Colonic mucosa (tissue), 4 donors: ENCODE data around the gene PRPF8. TPM values are rescaled to one million over a fixed set of nuclear protein-coding genes. Genes with fewer than 3 reads are reported as not detected.

ENCODE experiments used
- DNase-seq: peaks from one replicate; pipeline ENCODE4 v3.0.0-alpha.2; 2020
- H3K27ac ChIP-seq: fragments of 200-600 bp; one replicate; pipeline ENCODE4 v1.8.0; 2021
- H3K27me3 ChIP-seq: fragments of 200-600 bp; one replicate; pipeline ENCODE4 v1.8.0; 2021
- H3K36me3 ChIP-seq: fragments of 200-600 bp; one replicate; pipeline ENCODE4 v1.8.0; 2021
- H3K4me1 ChIP-seq: fragments of 200-600 bp; one replicate; pipeline ENCODE4 v1.8.0; 2021; ENCODE audit warnings: mild to moderate bottlenecking
- H3K4me3 ChIP-seq: fragments of 200-600 bp; one replicate; pipeline ENCODE4 v1.8.0; 2021
- H3K9ac ChIP-seq, 2 donors: one replicate each; pipeline ENCODE4 v1.7.0; 2013; ENCODE audit warnings: control low read depth in 2 of 2, low read depth in 2 of 2, low read length in 2 of 2
- H3K9me3 ChIP-seq: fragments of 200-600 bp; one replicate; pipeline ENCODE4 v1.8.0; 2021
- CTCF ChIP-seq: fragments of 200-600 bp; IDR thresholded peaks from one replicate; pipeline ENCODE4 v1.8.0; 2022; ENCODE audit warnings: antibody characterized with exemption, mild to moderate bottlenecking
- intact Hi-C: fragments of 100-400 bp; cut with DNase I; formaldehyde crosslinking; loops from one replicate; pipeline ENCODE4 v1.14.1; 2022
- total RNA-seq, 2 donors: library from RNA; stranded (reverse); fragmentation: NEBNext Ultra II Directional in 1 of 2; extraction: Animal tissue kit (Norgen Biotek cat#: 25700) in 1 of 2; gene quantifications; one replicate each; pipeline ENCODE4 v1.2.1, GENCODE V29; 2021
- donor health status: healthy.
- donor health status: DM: no; HTN: no; CAD: no.
- donor health status: DM: no; HTN: no; CAD: no.

The PRPF8 gene
- total RNA-seq, 2 donors from 2014 or later = 172 to 292 TPM

GRCh38 chr17:1648173-1648962 is 36.3 kb downstream of the PRPF8 start:
- peak overlapping the region; percentile 49 for H3K4me3 ChIP-seq
- intact Hi-C loops = loop anchor here (5.0 kb wide), 1 partner anchor 381 kb away; no protein-coding TSS in a partner anchor
- no peak for TF ChIP-seq CTCF
- no peaks in the 10 kb centered on the region for H3K9me3 ChIP-seq
- H3K9ac ChIP-seq = peak overlapping the region; percentile 70 to 78
- H3K27ac ChIP-seq = peak overlapping the region; percentile 85
- peaks cover 9% of the 10 kb centered on the region for H3K36me3 ChIP-seq
- DNase-seq = peak; percentile 56
- peaks cover 21% of the 10 kb centered on the region for H3K4me1 ChIP-seq
- H3K27me3 ChIP-seq = no peaks in the 10 kb centered on the region

GRCh38 chr17:1647802-1648171 is 36.9 kb downstream of the PRPF8 start:
- no peak overlapping the region for H3K27ac ChIP-seq

GRCh38 chr17:1646199-1646875 is 38.3 kb downstream of the PRPF8 start:
- H3K9me3 ChIP-seq = no peaks in the 10 kb centered on the region
- peaks cover 21% of the 10 kb centered on the region for H3K4me1 ChIP-seq
- no peaks in the 10 kb centered on the region for H3K36me3 ChIP-seq
- H3K4me3 ChIP-seq = no peak overlapping the region
- no peak overlapping the region for H3K9ac ChIP-seq
- intact Hi-C loops = loop anchor here (5.0 kb wide), 1 partner anchor 379 kb away; no protein-coding TSS in a partner anchor
- no peak for TF ChIP-seq CTCF
- H3K27me3 ChIP-seq = no peaks in the 10 kb centered on the region
- no peak for DNase-seq
- H3K27ac ChIP-seq = no peak overlapping the region

More at GRCh38 chr17:1647802-1648171, 36.9 kb downstream of the PRPF8 start:
- intact Hi-C loops = loop anchor here (5.0 kb wide), 1 partner anchor 380 kb away; no protein-coding TSS in a partner anchor
- Histone ChIP-seq H3K27me3 (no peaks in the 10 kb centered on the region), H3K9ac (peak overlapping the region in 1 of 2 donors; percentile 78), H3K36me3 (peaks cover 3% of the 10 kb centered on the region), H3K4me3 (peak overlapping the region; percentile 49), H3K4me1 (peaks cover 21% of the 10 kb centered on the region), H3K9me3 (no peaks in the 10 kb centered on the region)
- no peak for DNase-seq
- TF ChIP-seq CTCF = no peak

GRCh38 chr17:1645207-1646171 is 39.2 kb downstream of the PRPF8 start, which contains the start of gene SCARF1:
Gene SCARF1, minus strand, starts transcription at chr17:1645732. Its CDS starts 35 bp downstream, at chr17:1645697.
- Histone ChIP-seq H3K4me1 (peaks cover 13% of the 10 kb centered on the region), H3K9me3 (no peaks in the 10 kb centered on the region), H3K27ac (peak within 1 kb of the TSS; percentile 37), H3K27me3 (no peaks in the 10 kb centered on the region), H3K36me3 (no peaks in the 10 kb centered on the region), H3K4me3 (peak within 1 kb of the TSS; percentile 15), H3K9ac (peak within 1 kb of the TSS in 1 of 2 donors; percentile 53)
- intact Hi-C loops = loop anchor here (5.0 kb wide), 1 partner anchor 378 kb away; no protein-coding TSS in a partner anchor
- no peak for TF ChIP-seq CTCF
- DNase-seq = no peak
